Upper lobe of left lung (tissue), 6 donors: ENCODE measurements around the gene CHRNA10. TPM values are rescaled to one million over a fixed set of nuclear protein-coding genes. Genes with fewer than 3 reads are reported as not detected.

Source experiments
- ATAC-seq, 2 donors: fragments of 200-7000 bp; cut with Tn5 transposase; one replicate each; pipeline ENCODE4 v1.9.1; 2022; ENCODE audit warnings: mild to moderate bottlenecking in 2 of 2, moderate library complexity in 2 of 2; ENCODE audit not compliant: low FRiP score in 2 of 2
- DNase-seq, 2 donors: peaks; one replicate each; pipeline ENCODE4 v3.0.0-alpha.2; 2019 to 2020
- H3K27ac ChIP-seq, 4 donors: fragments of 200-600 bp; sonication (generic); one replicate each; pipeline ENCODE4 v1.5.1; 2016 to 2019
- H3K27me3 ChIP-seq, 4 donors: fragments of 200-600 bp; sonication (generic); one replicate each; pipeline ENCODE4 v1.5.1; 2017 to 2019
- H3K36me3 ChIP-seq, 4 donors: fragments of 200-600 bp; sonication (generic); one replicate each; pipeline ENCODE4 v1.5.1; 2016 to 2019
- H3K4me1 ChIP-seq, 4 donors: fragments of 200-600 bp; sonication (generic); one replicate each; pipeline ENCODE4 v1.5.1; 2018 to 2019
- H3K4me3 ChIP-seq, 4 donors: fragments of 200-600 bp; sonication (generic); one replicate each; pipeline ENCODE4 v1.5.1; 2017 to 2019; ENCODE audit warnings: mild to moderate bottlenecking in 2 of 4, moderate library complexity in 1 of 4
- H3K9me3 ChIP-seq, 4 donors: fragments of 200-600 bp; sonication (generic); one replicate each; pipeline ENCODE4 v1.5.1; 2018 to 2019
- CTCF ChIP-seq, 6 experiments: fragments of 450-650 bp in 4 of 6; fragments of 200-600 bp in 2 of 6; sonication (generic) in 2 of 6; IDR thresholded peaks; one replicate each; pipeline ENCODE4 v1.5.1; 2016 to 2019; ENCODE audit warnings: antibody characterized with exemption in 6 of 6
- EP300 ChIP-seq, 4 donors: sonication (generic); formaldehyde crosslinking; IDR thresholded peaks; one replicate each; pipeline ENCODE4 v1.5.1; 2017; ENCODE audit warnings: antibody characterized with exemption in 4 of 4, control low read depth in 2 of 4
- POLR2A ChIP-seq, 4 donors: fragments of 450-650 bp; IDR thresholded peaks; one replicate each; pipeline ENCODE4 v1.5.1; 2016 to 2017; ENCODE audit warnings: antibody characterized with exemption in 4 of 4, mild to moderate bottlenecking in 2 of 4
- POLR2AphosphoS5 ChIP-seq, 2 donors: sonication (generic); formaldehyde crosslinking; IDR thresholded peaks; one replicate each; pipeline ENCODE4 v1.5.1; 2017; ENCODE audit warnings: antibody characterized with exemption in 2 of 2
- WGBS, 2 donors: methylation state at CpG; one replicate each; pipeline ENCODE4 v1.1.5; 2017 to 2018; 5-methylcytosine and 5-hydroxymethylcytosine counted together
- total RNA-seq, 6 donors: library from RNA; depleted of rRNA in 4 of 6; stranded (reverse); fragments of >200 nt in 4 of 6; gene quantifications; one replicate each; pipeline versions ENCODE4 v1.1.0 to v1.2.1, GENCODE V29; 2016 to 2021
- donor health status: DM: no; HTN: no; CAD: no; lungs with moderate emphysema.
- donor health status: DM: no; HTN: yes; CAD: no; lungs with severe emphysema.

The CHRNA10 gene
- total RNA-seq, 6 donors from 2014 or later = 0.89 to 6.3 (median 2.3) TPM; not detected in 1

GRCh38 chr11:3642071-3642951 lies 28.9 kb downstream of the CHRNA10 start:
- peak; percentile 87 to 96 for ATAC-seq
- TF ChIP-seq POLR2A (IDR thresholded peaks at IDR 0.05) (peak in 2 of 4 donors; percentile 35 to 60), POLR2AphosphoS5 (IDR thresholded peaks at IDR 0.05) (peak in 1 of 2 donors; percentile 34), CTCF (IDR thresholded peaks at IDR 0.05) (no peak)
- no peaks in the 10 kb centered on the region for H3K9me3 ChIP-seq
- no peaks in the 10 kb centered on the region for H3K27me3 ChIP-seq
- DNase-seq = peak; percentile 86 to 95
- H3K36me3 ChIP-seq = no peaks in the 10 kb centered on the region
- peak overlapping the region; percentile 23 to 67 (median 58) for H3K4me3 ChIP-seq
- peak overlapping the region in 3 of 4 donors; percentile 59 to 80 (median 65) for H3K27ac ChIP-seq
- WGBS, 2 donors = 2% methylated on average over 43 of the region's 55 CpGs; no CpG with 5 or more reads in 1 of the 2 donors
- H3K4me1 ChIP-seq = peaks cover 12 to 21% (median 18%) of the 10 kb centered on the region in 4 donors

GRCh38 chr11:3641701-3642070 lies 29.5 kb downstream of the CHRNA10 start, which contains the start of gene ART5:
Gene ART5 (minus strand): TSS chr11:3641992. CDS start chr11:3641862, 130 bp downstream.
- peak within 1 kb of the TSS in 3 of 4 donors; percentile 59 to 80 (median 65) for H3K27ac ChIP-seq

DNA sequence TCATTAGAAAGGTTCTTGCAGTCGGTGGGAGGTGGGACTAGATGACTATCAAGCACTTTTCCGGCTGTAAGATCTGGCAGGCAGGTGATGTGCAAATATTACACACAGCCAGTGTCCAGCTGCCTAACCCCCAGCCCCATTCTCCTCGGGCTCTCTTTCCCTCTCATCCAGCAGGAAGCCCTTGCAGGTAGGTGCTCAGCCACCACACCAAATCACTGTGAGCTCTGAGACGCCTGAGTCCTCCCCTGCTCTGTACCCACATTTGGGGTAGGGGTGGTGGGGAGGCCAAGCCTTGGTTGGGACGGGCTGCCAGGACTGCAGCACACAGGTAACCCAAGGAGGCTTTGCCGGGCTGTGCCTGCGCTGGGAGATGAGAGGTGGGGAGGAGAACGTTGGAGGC lies 30.0 kb downstream of the CHRNA10 start:
- no peak for TF ChIP-seq CTCF (IDR thresholded peaks at IDR 0.05)
- TF ChIP-seq EP300 (IDR thresholded peaks at IDR 0.05) = no peak
- no peak for TF ChIP-seq POLR2A (IDR thresholded peaks at IDR 0.05)
- no peak for TF ChIP-seq POLR2AphosphoS5 (IDR thresholded peaks at IDR 0.05)
- DNase-seq (no peak), ATAC-seq (no peak)
- H3K9me3 ChIP-seq = no peaks in the 10 kb centered on the region
- 67 to 79% methylated on average over 6 to 8 of the region's 8 CpGs for WGBS, 2 donors
- H3K27me3 ChIP-seq = no peaks in the 10 kb centered on the region
- H3K4me3 ChIP-seq = no peak overlapping the region
- peaks cover 12 to 21% (median 18%) of the 10 kb centered on the region in 4 donors for H3K4me1 ChIP-seq
- peak overlapping the region in 1 of 4 donors; percentile 80 for H3K27ac ChIP-seq
- H3K36me3 ChIP-seq = no peaks in the 10 kb centered on the region

More at GRCh38 chr11:3641701-3642070, 29.5 kb downstream of the CHRNA10 start, which contains the start of gene ART5:
- no peaks in the 10 kb centered on the region for H3K36me3 ChIP-seq
- TF ChIP-seq POLR2A (IDR thresholded peaks at IDR 0.05) = no peak
- TF ChIP-seq CTCF (IDR thresholded peaks at IDR 0.05) = no peak
- TF ChIP-seq POLR2AphosphoS5 (IDR thresholded peaks at IDR 0.05) = no peak
- no peak for TF ChIP-seq EP300 (IDR thresholded peaks at IDR 0.05)
- peak within 1 kb of the TSS; percentile 23 to 67 (median 58) for H3K4me3 ChIP-seq
- 28 to 37% methylated on average over 16 of the region's 21 CpGs for WGBS, 2 donors
- H3K9me3 ChIP-seq = no peaks in the 10 kb centered on the region
- H3K27me3 ChIP-seq = no peaks in the 10 kb centered on the region
- no peak for DNase-seq
- H3K4me1 ChIP-seq = peaks cover 12 to 21% (median 18%) of the 10 kb centered on the region in 4 donors
- no peak for ATAC-seq

DNA sequence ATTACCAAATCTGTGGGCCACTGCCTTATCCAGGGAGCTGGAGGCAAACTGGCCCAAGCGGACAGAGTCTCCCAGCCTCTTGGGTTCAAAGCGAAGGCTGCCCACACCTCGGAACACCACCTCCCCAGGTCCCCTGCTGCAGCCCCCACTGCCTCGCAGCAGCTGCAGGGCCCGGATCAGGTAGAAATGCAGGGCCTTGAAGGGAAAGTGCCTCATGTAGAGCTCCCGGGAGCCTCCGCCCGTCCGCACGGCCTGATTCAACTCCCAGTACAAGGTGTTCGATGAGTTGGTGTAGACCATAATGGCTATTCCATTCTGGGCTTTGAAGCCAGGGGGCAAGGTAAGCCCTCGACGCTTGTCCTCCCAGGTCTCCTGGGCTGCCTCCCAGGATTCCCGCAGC lies 31.3 kb downstream of the CHRNA10 start:
- no peaks in the 10 kb centered on the region for H3K9me3 ChIP-seq
- H3K36me3 ChIP-seq = no peaks in the 10 kb centered on the region
- 96 to 100% methylated on average over 8 to 14 of the region's 14 CpGs for WGBS, 2 donors
- ATAC-seq (no peak), DNase-seq (peak in 1 of 2 donors; percentile 73)
- H3K27me3 ChIP-seq = no peaks in the 10 kb centered on the region
- no peak overlapping the region for H3K27ac ChIP-seq
- H3K4me1 ChIP-seq = peaks cover 12 to 21% (median 18%) of the 10 kb centered on the region in 4 donors
- H3K4me3 ChIP-seq = no peak overlapping the region
- TF ChIP-seq POLR2AphosphoS5 (IDR thresholded peaks at IDR 0.05) = no peak
- TF ChIP-seq EP300 (IDR thresholded peaks at IDR 0.05) = no peak
- TF ChIP-seq POLR2A (IDR thresholded peaks at IDR 0.05) = no peak
- no peak for TF ChIP-seq CTCF (IDR thresholded peaks at IDR 0.05)
